Activated CD4-positive, alpha-beta memory T cell treated with anti-CD3 and anti-CD28 coated beads for 36 hours (primary cell): ENCODE measurements around the gene AQP12A. TPM values are rescaled to one million over a fixed set of nuclear protein-coding genes. Genes with fewer than 3 reads are reported as not detected.
A peak's percentile ranks its signal among the peaks of the same experiment; 100 is the strongest.
"Not testable (repeated sequence)": the region's sequence is repeated elsewhere in the genome, so short reads cannot be mapped to it uniquely, and the experiment has no call there.

Experiments used
- CTCF ChIA-PET: fragments of 350-600 bp; sonication (Branson Sonifier 250); formaldehyde crosslinking; loops from one replicate; lab custom pipeline; 2021; ENCODE audit warnings: antibody characterized with exemption, inconsistent platforms; lab: Charles Lee
- POLR2A ChIA-PET: fragments of 350-600 bp; sonication (Branson Sonifier 250); formaldehyde crosslinking; loops from one replicate; lab custom pipeline; 2021; ENCODE audit warnings: antibody characterized with exemption; lab: Charles Lee
- DNase-seq: peaks from one replicate; pipeline ENCODE4 v3.0.0-alpha.2; 2020
- H3K27ac Mint-ChIP-seq: one replicate; pipeline ENCODE4 v1.8.0; 2021; ENCODE audit warnings: mixed read lengths
- H3K27me3 Mint-ChIP-seq: one replicate; pipeline ENCODE4 v1.8.0; 2021; ENCODE audit warnings: mixed read lengths
- H3K36me3 Mint-ChIP-seq: one replicate; pipeline ENCODE4 v1.8.0; 2021; ENCODE audit warnings: mixed read lengths
- H3K4me1 Mint-ChIP-seq: one replicate; pipeline ENCODE4 v1.8.0; 2021; ENCODE audit warnings: low read depth, mixed read lengths
- H3K4me3 Mint-ChIP-seq: one replicate; pipeline ENCODE4 v1.8.0; 2021; ENCODE audit warnings: mild to moderate bottlenecking, mixed read lengths
- H3K9me3 Mint-ChIP-seq: one replicate; pipeline ENCODE4 v1.8.0; 2021; ENCODE audit warnings: mixed read lengths
- intact Hi-C: fragments of 100-400 bp; cut with micrococcal nuclease; formaldehyde crosslinking; loops from one replicate; pipeline ENCODE4 v1.15.1; 2023
- total RNA-seq, 2 experiments: library from RNA; stranded (reverse); gene quantifications; one replicate each; pipeline ENCODE4 v1.2.3, GENCODE V29; 2021

AQP12A gene
- not detected for total RNA-seq

GRCh38 chr2:240691631-240692420, at the start of gene AQP12A:
AQP12A (plus strand) TSS chr2:240691866; CDS start chr2:240691914, 48 bp downstream.
- DNase-seq, H3K4me3 Mint-ChIP-seq, H3K27me3 Mint-ChIP-seq, H3K36me3 Mint-ChIP-seq, POLR2A ChIA-PET, H3K4me1 Mint-ChIP-seq, CTCF ChIA-PET, H3K27ac Mint-ChIP-seq, H3K9me3 Mint-ChIP-seq, intact Hi-C loops: not testable (repeated sequence)

DNA sequence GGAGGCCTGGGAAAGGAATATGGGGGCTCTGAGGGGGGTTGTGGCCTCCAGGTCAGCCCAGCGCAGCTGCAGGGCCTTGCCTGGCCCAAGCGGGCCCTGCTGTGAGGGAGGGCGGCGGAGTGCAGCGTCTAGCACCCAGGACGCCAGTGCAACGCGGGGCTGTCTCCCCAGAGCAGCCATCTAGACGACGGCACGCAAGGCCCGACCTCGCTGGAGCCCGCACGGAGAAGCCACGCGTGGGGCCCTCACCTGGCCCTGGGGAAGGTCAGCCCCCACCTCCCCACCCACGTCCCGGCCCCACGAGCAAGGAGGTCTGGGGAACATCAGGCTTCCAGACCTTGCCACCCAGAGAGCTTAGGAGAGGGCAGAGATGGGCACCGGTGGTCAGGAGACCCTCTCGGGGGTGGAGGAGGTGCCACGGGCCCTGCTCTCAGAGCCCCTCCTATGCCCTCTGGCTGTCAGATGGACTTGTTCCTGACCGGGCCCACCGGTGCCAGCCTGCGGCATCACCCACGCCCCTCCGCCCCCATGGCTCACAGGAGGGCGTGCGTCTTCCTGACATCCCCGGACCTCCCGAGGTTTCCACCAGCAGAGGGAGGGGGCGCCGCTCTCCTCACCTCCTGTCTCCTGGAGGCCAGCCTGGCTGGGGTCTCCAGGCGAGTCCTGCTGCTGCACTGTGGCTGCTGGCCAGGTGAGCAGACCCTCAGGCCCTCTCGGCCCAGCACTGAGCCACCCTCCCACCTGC, 49.4 kb upstream of the AQP12A start:
- no peak for DNase-seq
- peaks cover 2% of the 10 kb centered on the region for H3K4me1 Mint-ChIP-seq
- H3K27me3 Mint-ChIP-seq = no peaks in the 10 kb centered on the region
- no peak overlapping the region for H3K27ac Mint-ChIP-seq
- ChIA-PET CTCF (no interaction called here), POLR2A (no interaction called here)
- no peak overlapping the region for H3K4me3 Mint-ChIP-seq
- H3K36me3 Mint-ChIP-seq = no peaks in the 10 kb centered on the region
- H3K9me3 Mint-ChIP-seq = no peaks in the 10 kb centered on the region
- intact Hi-C loops = no loop called here

- no peak for DNase-seq
- Mint-ChIP-seq H3K36me3 (no peaks in the 10 kb centered on the region), H3K4me3 (no peak overlapping the region), H3K9me3 (no peaks in the 10 kb centered on the region), H3K4me1 (peaks cover 2% of the 10 kb centered on the region), H3K27me3 (peaks cover 4% of the 10 kb centered on the region), H3K27ac (no peak overlapping the region)
- intact Hi-C loops = no loop called here
- ChIA-PET CTCF (no interaction called here), POLR2A (no interaction called here)
These were observed 48.9 kb upstream of the AQP12A start for GRCh38 chr2:240642806-240643092.

DNA sequence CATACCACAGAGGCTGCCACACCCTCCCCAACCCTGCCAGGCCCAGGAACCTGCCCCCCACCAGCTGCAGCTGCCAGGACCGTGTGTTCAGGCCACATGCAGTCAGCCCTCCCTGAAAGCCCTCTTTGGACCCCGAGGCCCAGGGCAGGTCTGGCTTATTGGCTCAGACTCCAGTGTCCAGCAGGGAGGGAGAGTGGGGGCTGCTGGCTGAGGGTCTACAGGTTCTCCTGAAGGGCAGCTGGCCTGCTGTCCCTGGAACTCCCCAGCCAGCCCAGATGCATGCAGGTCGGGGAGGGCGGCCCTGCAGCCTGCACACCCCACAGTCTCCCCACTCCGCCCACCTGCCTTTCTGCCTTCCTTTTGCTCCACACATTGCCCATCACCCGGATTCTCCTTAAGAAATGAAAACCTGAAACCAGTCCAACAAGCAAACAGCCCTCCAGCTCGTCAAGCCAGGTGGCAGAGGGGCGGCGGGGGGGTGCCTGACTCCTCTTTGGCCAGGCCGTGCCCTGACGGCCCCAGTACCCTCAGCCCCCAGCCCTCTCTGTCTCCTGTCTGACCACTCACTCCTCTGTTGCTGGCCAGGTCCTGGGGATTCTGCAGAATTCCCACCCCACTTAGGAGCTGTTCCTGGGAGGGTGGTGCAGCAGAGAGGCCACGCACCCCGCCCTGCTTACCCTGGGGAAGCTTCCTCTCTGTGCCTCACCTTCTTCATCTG, 48.4 kb upstream of the AQP12A start:
- CTCF ChIA-PET = no interaction called here
- Mint-ChIP-seq H3K27ac (no peak overlapping the region), H3K4me3 (no peak overlapping the region), H3K27me3 (peaks cover 7% of the 10 kb centered on the region), H3K9me3 (no peaks in the 10 kb centered on the region), H3K36me3 (no peaks in the 10 kb centered on the region), H3K4me1 (peaks cover 2% of the 10 kb centered on the region)
- DNase-seq = no peak
- intact Hi-C loops = no loop called here
- POLR2A ChIA-PET = no interaction called here

DNA sequence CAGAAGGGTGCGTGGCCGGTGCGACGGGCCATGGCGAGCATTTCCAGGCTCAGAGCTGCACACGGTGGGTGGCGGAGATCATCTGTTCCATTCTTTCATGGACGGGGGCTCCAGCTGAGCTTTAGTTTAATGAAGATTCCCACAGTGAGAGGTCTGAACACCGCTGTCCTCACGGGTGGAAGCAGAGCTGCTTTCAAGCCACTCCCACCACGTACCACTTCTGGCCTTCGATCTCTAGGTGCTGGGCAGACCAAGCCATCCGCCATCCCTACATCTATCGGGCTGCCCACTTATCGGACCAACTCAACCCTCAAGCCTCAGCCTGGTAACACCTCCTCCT, 47.9 kb upstream of the AQP12A start:
- no peak overlapping the region for H3K4me3 Mint-ChIP-seq
- peaks cover 2% of the 10 kb centered on the region for H3K4me1 Mint-ChIP-seq
- intact Hi-C loops = no loop called here
- POLR2A ChIA-PET = no interaction called here
- H3K36me3 Mint-ChIP-seq = no peaks in the 10 kb centered on the region
- peaks cover 12% of the 10 kb centered on the region for H3K27me3 Mint-ChIP-seq
- no peak for DNase-seq
- CTCF ChIA-PET = no interaction called here
- no peaks in the 10 kb centered on the region for H3K9me3 Mint-ChIP-seq
- H3K27ac Mint-ChIP-seq = no peak overlapping the region

DNA sequence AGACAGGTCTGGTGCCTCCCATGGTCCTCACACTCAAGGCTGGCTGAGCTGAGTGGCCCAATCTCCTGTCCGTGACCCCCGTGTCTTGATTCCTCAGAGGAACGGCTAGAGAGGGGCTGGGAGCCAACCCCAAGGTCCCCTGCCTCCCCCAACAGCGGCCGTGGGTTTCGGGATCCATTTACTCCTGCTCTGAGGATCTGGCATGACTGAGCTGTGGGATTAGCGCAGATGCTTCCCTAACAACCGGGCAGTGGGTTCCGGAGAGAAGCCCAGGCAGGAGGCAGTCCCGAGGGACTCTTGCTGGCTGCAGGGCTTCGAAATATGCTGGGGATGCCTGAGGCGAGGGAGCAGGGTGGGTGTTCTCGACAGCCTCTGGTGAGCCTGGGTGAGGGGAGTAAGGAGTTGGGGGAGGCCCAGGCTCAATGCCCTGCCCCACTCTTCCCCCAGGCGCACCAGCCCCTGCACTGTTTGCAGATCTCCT, 47.5 kb upstream of the AQP12A start:
- peaks cover 16% of the 10 kb centered on the region for H3K27me3 Mint-ChIP-seq
- H3K9me3 Mint-ChIP-seq = no peaks in the 10 kb centered on the region
- intact Hi-C loops = no loop called here
- DNase-seq = no peak
- H3K4me1 Mint-ChIP-seq = peaks cover 2% of the 10 kb centered on the region
- POLR2A ChIA-PET = no interaction called here
- CTCF ChIA-PET = no interaction called here
- H3K4me3 Mint-ChIP-seq = no peak overlapping the region
- H3K36me3 Mint-ChIP-seq = no peaks in the 10 kb centered on the region
- H3K27ac Mint-ChIP-seq = no peak overlapping the region

DNA sequence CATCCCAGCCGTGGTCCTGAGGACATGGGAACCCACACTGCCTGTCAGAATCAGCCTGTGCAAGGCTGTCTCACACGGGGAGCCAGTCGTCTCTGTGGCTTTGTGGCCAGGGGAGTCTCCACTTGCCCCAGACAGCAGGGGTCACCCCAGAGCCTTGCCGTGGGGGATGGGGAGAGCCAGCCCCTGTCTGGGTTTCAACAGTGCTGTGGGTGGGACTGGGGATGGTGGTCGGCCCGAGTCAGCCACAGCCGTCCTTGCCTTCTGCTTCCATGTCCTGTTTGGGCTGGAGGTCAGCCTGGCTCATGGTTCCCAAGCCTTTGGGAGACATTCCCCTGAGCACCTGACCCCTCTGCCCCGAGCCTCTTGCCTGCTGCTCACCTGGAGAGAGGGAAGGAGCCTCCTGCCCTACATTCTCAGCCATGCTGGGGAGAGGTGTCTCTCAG, 46.8 kb upstream of the AQP12A start:
- Mint-ChIP-seq H3K4me1 (peaks cover 2% of the 10 kb centered on the region), H3K27ac (no peak overlapping the region), H3K27me3 (peaks cover 20% of the 10 kb centered on the region), H3K4me3 (no peak overlapping the region), H3K9me3 (no peaks in the 10 kb centered on the region), H3K36me3 (no peaks in the 10 kb centered on the region)
- intact Hi-C loops = no loop called here
- ChIA-PET POLR2A (no interaction called here), CTCF (no interaction called here)
- DNase-seq = no peak

GRCh38 chr2:240645346-240645745, 46.3 kb upstream of the AQP12A start:
- Mint-ChIP-seq H3K36me3 (no peaks in the 10 kb centered on the region), H3K4me1 (peaks cover 2% of the 10 kb centered on the region), H3K27ac (no peak overlapping the region), H3K4me3 (no peak overlapping the region), H3K27me3 (peaks cover 21% of the 10 kb centered on the region), H3K9me3 (no peaks in the 10 kb centered on the region)
- DNase-seq = no peak
- ChIA-PET POLR2A (no interaction called here), CTCF (no interaction called here)
- intact Hi-C loops = no loop called here

DNA sequence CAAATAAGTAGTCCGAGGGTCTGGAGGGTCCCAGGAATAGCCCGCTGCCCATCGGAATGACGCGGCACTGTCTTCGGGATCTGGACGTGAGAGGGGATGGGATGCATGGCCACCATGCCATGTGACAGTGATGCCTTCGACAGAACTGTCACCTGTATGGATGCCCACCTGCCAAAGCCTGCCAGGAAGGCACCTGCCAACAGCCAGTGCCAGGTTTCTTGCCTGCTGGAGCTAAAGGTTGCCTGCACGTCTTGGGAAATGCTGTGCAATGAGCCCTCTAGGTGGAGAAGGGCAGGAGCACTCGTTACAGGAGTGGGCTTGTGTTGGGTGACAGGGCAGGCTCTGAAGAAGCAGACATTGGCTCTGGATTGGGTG, 45.9 kb upstream of the AQP12A start:
- H3K4me3 Mint-ChIP-seq = no peak overlapping the region
- POLR2A ChIA-PET = no interaction called here
- intact Hi-C loops = no loop called here

GRCh38 chr2:240646176-240646899, 45.3 kb upstream of the AQP12A start:
- peak; percentile 28 for DNase-seq
- H3K27ac Mint-ChIP-seq = no peak overlapping the region
- CTCF ChIA-PET = no interaction called here

More for the DNA sequence above, 45.9 kb upstream of the AQP12A start:
- DNase-seq = no peak
- peaks cover 2% of the 10 kb centered on the region for H3K4me1 Mint-ChIP-seq
- no peaks in the 10 kb centered on the region for H3K9me3 Mint-ChIP-seq
- peaks cover 23% of the 10 kb centered on the region for H3K27me3 Mint-ChIP-seq
- CTCF ChIA-PET = no interaction called here
- no peaks in the 10 kb centered on the region for H3K36me3 Mint-ChIP-seq
- no peak overlapping the region for H3K27ac Mint-ChIP-seq

DNA sequence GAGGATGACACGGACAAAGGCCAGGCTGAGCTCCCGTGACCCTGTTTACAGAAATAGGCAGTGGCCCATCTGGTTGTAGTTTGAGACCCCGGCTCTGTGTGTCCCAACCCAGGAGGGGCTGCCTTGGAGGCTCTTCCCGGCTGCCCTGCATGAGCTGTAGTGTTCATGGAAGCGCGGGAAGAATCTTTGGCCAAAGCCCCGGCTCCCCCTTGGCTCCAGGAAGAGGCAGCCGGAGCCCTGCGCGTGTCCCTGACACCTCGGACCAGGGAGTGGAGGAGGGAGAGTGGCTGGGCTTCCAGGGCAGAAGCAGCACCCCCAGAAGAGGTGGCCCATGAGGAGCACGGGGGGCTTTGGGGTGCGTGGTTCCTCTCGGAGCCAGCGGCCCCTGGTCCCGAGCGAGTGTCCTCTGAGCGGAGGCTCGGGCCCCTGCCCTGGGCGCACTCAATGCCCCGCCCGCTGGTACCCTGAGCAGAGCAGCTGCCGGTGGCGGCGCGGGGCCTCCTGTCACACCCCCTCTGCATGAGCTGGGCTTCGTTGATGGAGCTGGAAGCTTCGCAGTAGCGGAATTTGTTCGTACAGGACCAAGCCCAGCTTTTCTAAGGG, 44.7 kb upstream of the AQP12A start:
- Mint-ChIP-seq H3K4me3 (no peak overlapping the region), H3K27ac (no peak overlapping the region), H3K9me3 (no peaks in the 10 kb centered on the region), H3K4me1 (peaks cover 2% of the 10 kb centered on the region), H3K36me3 (no peaks in the 10 kb centered on the region), H3K27me3 (peaks cover 27% of the 10 kb centered on the region)
- ChIA-PET CTCF (no interaction called here), POLR2A (no interaction called here)
- intact Hi-C loops = no loop called here
- DNase-seq = no peak

More at GRCh38 chr2:240646176-240646899, 45.3 kb upstream of the AQP12A start:
- H3K4me3 Mint-ChIP-seq = no peak overlapping the region
- peaks cover 27% of the 10 kb centered on the region for H3K27me3 Mint-ChIP-seq
- H3K36me3 Mint-ChIP-seq = no peaks in the 10 kb centered on the region
- POLR2A ChIA-PET = no interaction called here
- intact Hi-C loops = no loop called here
- no peaks in the 10 kb centered on the region for H3K9me3 Mint-ChIP-seq
- H3K4me1 Mint-ChIP-seq = peaks cover 2% of the 10 kb centered on the region
